HuH-7 (cell line): ENCODE results near the gene LRRC75A.

Experiments
- DNase-seq: peaks from one replicate; pipeline ENCODE4 v3.0.0; 2011; ENCODE audit warnings: low spot score

LRRC75A gene

DNA sequence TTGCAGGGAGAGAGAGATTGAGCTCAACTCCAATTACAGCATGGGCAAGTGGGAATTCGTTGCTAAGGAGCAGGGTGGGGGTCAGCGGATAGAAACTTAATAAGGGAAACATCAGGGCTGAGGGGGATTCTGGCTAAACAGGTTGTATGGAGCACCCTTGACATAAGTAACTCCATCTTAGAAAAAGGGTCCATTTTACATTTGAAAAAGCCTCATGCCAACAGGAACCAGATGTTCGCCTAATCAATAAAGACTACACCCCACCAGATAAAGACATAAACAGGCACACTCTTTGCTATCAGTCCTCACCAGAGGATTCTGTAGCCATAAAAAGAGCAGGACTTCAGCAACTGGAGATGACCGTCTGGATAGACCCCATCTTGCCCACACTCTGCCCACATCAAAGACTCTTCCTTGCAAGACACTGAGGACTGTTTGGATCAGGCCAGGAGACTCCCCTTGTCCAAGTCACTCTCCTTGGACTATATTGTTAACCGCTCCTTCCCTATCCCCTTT lies 1.6 kb upstream of the LRRC75A start:
- no peak for DNase-seq

DNA sequence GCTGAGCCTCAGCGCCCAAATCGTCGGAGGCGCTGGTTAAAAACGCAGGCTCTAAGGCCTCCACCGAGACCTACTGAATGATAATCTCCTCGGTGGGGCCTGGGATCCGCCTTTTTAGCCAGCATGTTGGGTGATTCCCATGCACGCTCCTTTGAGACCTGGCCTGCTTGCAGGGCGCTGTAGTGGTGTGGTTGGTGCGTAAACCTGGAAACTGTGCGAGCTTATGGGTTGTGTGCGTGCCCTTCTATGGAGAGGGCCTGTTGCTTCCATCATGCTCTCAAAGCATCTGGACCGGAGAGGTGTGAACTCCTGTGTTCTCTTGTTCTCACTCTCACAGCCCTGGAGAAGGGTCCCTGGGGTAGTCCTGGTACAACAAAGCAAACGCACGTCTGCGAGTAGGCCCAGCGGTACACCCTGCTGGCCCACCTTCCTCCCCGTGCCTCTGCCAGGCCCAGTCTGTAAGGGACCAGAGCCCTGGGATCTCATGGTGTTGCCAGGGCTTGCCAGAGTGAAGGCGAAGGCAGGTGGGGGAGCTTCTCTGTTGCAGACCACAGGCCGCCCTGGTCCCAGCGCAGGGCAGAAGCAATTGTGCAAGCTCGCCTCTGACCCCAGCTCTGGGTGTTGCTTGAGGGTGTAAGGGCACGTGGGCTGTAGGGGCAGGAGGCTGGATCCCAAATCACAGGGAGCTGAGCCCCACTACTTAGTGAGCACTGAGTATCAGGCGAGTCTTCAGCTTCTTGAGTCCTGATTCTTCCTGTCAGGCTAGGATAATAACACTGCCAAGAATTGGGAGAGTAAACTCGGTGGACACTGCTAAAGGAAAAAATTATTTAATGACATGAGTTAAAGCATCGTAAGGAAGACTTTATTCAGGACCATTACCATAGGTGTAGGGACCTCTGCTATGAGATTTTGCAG lies 879 bp upstream of the LRRC75A start:
- no peak for DNase-seq

DNA sequence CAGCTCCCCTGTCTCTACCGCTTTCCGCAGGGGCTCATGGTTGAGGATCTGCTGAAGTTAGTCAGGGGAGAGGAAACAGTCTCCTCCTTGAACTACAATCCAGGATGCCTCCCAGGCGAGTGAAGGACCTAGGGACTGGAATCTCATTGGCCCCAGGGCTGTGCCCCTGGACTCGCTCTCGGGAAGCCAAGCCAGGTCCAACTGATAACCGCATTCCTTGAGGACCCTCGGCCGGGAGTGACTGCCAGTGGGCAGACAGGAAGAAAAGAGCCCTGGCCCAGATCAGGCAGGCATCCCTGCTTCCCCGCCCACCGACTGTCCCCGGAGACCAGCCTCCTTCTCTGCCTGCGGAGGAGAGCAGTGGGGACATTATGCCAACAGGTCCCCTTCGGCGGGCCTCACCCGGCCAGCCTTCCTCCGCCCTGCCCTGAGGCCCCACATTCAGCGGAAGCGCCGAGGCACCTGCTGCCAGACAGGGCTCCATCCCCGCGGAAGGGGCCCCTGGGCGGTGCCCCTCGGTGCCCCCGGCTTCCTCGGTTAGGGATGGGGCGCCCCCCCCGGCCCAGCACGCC lies 776 bp downstream of the LRRC75A start:
- no peak for DNase-seq

DNA sequence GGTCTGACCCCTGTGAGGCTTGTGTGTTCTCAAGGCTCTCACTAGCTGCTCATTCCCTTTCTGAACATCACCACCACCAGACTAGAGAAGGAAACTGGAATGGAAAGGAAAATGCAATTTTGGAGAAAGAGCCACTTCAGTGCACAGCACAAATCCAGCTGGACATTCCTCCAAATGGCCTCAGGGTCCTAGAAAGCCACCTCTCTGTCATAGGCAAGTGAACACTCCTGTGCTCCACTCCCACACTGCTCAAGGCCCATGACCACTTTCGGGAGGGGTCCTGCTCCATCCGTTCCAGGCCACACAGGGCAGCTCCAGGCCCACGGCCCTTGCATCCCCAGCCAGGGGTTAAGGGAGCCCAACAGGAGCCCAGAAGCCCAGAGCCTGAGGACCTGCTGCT lies 2.6 kb downstream of the LRRC75A start:
- DNase-seq, result no peak

DNA sequence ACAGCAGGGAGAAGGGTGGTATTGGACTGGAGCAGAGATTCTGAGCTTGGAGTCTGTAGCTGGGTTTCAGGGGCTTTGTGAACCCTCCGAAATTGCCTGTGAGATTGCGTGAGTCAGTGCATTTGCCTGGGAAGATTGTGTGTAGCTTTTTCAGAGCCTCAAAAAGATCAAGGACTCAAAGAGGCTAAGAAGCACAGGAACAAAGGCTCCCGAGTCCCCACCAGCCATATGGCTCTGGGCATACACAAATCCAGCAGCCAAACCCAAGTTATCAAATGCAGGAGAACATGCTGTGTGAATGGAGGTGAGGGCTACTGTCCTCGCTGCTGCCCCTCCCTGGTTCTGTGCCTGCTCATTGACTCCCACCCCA lies 3.0 kb downstream of the LRRC75A start:
- no peak for DNase-seq

DNA sequence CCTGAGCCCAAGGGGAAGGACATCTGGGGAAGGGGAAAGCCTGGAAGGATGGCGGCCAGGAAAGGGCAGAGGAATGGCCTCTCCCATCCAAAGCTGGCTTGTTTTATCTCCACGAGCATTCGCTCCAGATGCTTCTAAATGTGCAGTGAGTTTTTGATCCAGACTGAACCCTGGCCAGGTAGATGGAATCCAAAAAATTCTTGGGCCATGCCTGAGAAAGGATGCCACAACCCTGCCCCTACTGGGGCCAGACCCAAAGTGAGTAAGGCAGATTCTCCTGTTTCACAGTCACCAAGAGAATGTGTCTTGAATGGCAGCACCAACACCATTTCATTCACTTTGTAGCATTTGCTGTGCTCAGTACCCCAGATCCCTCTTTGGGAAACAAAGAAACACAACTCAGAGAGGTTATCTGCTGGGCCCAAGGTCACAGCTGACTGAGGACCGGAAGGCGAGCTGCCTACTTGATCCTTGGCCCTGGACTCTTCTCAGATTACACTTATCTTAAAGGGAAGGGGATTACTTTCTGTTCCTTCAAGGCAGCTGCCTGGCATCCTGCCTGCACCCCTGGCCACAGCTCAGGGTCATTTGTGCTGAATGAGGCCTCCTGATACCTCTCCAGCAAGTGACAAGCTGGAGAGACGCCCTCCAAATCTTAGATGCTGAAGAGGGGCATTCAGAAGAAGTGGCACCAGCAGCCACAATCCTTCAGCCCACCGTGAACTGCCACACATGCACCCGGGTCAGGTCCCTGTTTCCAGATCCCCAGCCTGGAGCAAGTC lies 3.6 kb downstream of the LRRC75A start:
- DNase-seq, result no peak

DNA sequence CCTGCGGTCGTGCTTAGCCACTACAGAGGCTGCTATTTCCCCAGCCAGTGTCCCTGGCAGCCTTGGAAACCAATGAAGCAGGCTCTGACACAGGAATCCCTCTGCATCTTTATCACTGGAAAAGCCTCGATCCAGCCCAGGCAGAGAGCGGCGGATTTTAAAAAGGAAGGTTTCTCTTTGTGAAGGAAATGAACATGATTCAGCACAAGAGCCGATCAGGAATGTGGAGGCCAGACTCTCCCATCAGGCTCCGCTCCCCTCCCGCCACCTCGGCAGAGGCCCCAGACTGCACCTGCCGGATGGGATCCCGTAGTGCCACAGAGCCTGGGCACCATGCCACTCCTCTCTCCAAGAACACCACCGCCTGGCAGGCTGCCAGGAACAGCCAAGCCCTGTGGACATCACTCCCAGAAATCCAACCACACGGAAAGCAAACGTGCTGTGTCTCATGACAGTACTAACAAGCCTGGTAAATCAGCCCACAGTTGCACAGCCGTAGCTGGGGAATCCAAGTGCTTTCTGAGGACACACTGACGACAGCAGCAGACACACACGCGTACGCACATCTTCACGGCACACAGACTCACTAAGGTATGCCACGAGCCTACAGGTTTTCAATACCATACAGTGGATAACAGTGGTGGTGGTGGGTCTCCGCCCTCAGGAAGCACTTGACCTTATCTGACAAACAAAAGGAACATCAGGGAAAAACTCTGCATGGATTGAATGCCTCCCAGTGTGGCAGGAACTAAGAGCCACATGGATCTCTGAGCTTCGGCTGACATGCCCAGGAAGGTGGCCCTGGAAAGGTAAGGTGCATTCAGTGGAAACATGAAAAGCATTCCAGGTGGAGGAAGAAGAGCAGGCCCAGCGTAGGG lies 5.4 kb downstream of the LRRC75A start:
- no peak for DNase-seq

DNA sequence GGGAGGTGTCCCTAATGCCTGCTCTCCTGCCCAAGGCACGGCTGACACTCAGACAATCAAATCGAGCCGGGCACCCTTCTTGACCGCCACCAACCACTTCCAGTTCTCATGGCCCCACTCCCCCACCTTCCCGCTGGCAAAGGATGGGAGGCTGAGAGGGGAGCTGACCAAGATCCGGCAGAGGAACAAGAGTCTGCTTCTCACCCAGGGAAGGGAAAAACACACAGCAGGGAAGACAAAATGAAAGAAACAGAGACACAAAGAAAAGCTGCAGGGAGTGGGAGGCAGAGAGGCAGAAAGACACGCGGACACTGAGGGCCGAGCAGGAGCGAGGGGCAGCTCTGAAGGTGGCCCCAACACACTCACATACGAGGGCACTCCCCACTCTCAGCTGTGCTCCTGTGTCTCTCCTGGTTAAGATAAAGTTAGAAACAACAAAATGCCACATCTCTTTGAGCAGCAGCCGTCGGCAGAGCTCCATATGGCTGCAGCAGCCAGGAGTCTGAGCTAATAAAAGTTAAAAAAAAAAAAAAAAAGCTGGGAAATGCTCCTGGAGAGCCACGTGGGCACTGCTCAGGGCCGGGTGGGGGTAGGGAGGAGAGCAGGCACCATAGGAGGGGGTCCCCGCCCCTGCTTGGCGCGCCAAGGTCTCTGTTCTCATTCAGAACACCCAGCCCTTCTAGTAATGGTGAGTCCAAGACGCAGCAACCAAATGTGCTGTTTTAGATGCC lies 7.4 kb downstream of the LRRC75A start:
- no peak for DNase-seq

DNA sequence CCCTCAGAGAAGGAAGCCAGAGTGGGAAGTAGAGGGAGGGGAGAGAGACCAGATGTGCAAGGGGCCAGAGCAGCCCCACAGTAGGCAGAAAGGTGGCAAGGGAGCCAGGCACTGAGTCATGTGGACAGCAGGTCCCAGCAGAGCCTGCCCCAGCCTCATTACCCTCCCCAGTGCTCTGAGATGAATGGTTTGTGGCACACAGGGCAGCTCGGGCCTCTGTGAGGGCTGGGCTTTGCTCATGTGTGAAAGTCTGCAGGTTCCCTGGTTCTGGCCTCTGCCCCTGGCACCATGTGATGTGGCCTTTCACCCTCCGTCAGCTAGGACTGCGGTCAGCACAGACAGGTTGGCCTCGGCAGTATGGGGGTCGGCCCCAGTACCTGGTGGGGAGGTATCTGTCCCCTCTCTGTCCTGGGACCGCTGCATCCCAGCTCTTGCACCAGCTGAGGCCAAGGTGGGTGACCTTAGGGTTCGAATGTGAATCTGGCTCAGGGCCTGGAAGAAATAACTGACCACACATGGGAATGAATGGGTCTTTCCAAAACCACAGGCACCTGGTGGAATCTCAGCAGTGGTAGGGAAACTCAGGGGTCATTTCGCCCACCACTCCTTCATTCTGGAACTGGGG lies 8.9 kb downstream of the LRRC75A start:
- no peak for DNase-seq

DNA sequence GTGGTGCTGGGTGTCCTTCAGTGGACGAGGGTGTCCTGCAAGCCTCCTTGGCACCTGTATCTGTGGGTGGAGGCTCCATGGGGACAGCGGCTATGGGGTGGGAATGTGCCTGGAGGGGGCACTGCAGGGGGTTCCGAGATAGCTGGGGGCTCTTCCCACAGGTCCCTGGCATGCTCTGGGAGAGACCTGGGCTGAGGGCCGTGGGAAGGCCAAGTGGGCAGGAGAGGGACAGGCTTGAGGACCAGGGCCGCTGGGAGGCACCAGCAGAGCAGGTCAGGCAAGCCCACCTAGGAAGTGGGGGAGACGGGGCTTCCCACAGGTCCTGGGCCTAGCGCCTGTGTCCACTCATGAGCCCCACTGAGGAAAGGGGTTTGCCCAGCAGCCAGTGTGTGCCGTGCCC lies 9.7 kb downstream of the LRRC75A start:
- DNase-seq, result no peak

DNA sequence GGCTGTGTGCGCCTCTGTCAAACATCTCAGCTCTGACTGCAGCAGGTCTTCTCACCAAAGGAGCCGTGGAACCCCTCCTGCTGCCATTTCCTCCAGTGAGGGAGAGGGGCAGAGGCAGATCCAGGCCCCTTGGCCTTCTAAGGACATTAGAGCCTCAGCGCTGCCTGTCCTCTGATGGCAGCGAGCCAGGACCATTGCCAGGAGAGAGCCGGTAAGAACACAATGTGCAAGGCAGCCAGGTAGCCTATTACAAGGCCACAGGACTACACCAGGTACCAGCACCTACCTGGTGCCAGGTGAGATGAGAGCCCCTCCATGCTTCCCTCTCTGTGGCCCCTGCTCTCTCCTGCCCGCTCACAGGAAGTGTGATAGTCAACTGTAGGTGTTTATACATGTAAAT lies 11.0 kb downstream of the LRRC75A start:
- no peak for DNase-seq

DNA sequence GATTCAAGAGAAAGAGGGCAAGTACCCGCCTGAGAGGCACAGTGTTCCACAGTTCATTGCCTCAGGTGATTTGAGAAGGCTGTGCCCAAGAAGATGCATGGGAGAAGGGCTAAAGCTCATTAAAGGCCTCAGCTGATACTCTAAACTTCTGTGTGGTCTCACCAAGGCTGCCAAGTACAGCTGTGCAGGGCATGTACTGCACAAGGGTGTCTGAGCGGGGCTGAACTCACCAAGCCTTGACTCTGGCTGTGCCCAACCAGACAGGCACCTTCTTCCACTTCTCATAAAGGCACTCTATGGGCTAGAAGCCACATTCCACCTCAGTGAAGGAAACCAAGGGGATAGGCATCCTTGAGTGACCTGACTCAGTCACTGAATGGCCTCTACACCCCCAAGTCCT lies 12.7 kb downstream of the LRRC75A start:
- no peak for DNase-seq

DNA sequence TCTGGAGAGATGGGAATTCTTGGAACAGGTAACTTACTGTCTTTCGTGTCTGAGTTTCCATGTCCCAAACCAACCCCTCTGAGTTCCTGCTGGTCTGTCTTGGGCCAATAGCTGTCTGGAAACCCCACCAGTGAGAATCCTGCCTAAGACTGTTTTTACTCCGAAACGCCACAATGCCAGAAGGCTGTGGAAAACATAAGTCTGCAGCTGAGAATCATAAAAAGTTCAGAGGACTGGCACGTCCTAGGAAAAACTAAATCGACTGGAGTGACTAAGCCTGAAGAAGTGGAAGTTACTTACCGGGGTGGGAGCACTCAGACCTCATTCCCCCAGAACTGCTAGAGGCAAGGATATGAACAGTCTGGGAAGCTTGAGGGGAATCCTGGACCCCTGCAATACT lies 13.3 kb downstream of the LRRC75A start:
- no peak for DNase-seq

DNA sequence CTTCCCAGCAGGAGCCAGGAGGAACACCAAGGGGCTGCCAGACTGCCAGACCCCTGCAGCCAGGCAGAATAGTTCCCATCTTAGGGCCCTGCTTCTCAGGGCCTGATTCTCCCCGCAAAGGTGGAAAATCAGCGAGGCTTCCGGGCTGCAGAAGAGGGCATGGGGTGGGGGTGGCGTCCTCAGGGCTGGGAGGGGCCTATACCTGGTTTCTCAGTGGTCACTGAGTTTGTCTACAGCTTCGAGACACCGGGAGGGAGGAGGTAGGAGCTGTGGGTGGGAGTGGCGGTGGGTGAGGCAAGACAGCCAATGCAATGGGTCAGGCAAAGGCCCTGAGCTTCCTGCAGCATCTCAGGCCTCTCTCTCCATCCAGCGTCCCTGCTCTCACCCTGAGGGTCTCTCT lies 14.3 kb downstream of the LRRC75A start:
- DNase-seq, result no peak

DNA sequence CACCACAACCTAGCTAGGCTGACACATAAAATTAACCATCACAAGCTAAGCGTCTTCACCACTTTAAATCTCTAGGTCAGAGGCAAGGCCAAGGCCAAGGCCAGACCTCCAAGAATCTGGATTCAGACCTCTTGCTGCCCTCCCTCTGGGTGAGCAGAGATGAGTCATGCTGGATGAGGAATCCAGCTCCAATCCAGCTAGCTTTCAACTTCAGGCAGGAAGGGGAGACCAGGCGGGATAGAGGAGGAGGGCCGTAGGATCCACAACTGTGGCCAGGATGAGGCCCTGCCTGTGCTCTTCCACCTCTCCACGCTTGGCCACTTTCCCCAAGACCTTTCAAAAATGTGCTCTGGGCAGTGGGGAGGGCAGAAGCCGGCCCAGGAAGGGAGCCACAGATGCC lies 14.7 kb downstream of the LRRC75A start:
- DNase-seq, result no peak

DNA sequence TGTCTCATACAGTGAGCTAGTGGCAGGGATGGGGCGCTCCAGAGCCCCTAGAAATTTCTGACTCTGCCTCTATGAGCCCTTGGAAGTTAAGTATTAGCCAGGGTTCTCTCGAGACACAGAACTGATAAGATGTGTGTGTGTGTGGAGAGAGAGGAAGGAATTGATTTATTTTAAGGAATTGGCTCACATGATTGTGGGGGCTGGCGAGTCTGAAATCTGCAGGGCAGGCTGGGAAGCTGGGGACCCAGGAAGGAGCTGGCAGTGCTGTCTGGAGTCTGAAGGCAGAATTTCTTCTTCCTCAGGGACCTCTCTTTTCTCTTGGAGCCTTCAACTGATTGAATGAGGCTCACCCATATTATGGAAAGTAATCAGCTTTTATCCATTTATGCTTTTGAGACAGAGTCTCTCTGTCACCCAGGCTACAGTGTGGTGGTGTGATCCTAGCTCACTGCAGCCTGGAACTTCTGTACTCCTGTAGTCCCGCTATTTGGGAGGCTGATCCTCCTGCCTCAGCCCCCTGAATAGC lies 16.8 kb downstream of the LRRC75A start:
- DNase-seq, result no peak

DNA sequence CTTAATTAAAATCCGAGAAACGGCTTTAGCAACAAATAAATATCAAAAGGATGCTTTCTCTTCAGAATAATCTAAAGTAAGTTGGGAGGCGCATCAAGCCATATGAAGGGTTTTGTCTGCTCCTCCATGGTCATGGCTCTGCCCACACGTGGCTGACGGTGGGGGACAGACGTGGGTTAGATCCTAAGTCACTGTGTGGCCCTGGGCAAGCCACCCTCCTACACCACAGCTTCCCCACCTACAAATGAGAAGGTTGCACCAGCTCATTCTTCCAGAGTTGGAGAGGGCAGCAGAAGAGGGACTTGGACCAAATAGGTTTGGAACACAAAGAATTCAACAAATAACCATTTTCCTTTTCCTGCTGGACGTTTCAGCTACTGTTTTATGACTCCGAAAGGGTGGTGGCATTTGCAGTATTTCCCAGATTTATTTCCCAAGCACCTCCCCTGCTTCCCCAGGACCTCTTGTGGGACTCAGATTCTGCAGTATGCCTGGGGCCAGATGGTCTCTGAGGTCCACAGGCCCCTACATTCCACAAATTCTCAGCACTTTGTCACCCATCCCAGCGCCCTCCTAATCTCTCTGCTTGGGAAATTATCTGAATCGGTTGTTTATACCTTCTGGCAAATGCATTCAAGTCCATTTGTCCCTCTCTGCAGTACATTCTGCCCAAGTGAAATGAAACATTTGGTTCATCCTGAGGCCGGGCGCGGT lies 17.8 kb downstream of the LRRC75A start:
- no peak for DNase-seq

DNA sequence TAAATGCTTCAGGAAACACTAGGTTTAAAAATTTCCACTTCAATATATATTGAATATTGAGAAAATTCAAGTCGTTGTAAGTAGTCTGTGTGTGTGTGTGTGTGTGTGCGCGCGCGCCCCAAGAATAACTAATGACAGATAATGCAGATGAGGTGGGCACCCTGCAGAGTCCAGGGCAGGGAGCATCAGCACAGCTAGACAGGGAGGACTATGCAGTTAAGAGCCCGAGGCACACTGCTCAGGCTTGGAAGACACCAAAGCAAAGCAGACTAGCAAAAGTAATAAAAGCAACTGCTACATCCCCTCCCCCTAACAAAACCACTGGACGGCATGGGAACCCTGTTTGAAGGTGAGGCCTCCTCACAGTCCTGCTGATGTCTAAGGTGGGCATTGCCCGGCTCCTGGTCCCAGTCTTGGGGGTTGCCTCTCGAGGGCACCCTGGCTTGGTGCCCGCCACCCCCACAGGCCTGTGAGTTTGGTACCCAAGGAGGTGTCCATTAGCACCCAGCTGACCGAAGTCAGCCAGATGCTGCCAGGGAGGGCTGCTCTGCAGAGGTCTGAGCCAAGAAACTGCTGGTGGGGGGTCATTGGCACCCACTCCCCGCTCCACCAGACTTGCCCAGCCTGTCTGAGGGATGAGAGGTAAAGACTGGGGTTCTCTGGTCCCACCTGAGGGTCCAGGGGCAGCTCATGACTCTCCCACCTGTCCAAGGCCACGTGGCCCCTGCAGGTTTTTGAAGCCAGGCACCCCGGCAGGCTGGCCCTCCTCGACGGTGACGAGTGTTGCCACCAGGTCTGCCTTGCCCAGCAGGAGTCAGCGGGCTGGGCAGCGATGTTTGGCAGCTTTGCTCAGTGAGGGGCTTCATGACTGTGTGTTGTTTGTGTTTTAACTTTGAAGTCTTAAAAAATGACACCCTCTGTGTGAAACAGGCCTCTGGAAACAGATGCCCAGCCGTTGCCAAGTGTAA lies 18.7 kb downstream of the LRRC75A start:
- no peak for DNase-seq

DNA sequence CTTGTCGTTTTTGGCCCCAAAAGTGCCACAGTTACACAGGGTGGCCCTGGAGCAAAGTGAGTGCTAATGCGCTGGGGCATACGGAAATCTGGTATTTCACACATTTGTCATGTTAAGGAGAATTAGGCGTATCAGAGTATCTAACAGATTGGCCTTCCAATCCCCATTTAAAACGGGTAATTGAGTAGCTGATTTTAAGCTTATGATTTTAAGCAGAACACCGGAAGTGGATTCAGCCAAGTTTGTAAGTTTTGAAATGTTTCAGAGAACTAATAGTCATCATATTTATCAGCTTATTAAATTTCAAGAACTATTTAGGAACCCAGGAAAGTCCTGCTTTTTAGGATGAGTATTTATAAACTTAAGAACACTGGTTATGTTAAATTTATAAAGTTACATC lies 19.5 kb downstream of the LRRC75A start:
- DNase-seq, result no peak
